Tibial nerve (tissue), 4 donors: ENCODE measurements around the gene ARHGAP15. TPM values are rescaled to one million over a fixed set of nuclear protein-coding genes. Genes with fewer than 3 reads are reported as not detected.

Source experiments
- DNase-seq, 2 donors: peaks; one replicate each; pipeline ENCODE4 v3.0.0-alpha.2; 2019; ENCODE audit warnings: low spot score in 2 of 2
- H3K27ac ChIP-seq, 4 donors: fragments of 200-600 bp; sonication (generic) in 3 of 4; one replicate each; pipeline ENCODE4 v1.5.1; 2017 to 2019; ENCODE audit warnings: mild to moderate bottlenecking in 1 of 4
- H3K27me3 ChIP-seq, 2 donors: fragments of 200-600 bp; sonication (generic) in 1 of 2; one replicate each; pipeline versions ENCODE4 v1.5.1 to v1.6.0; 2017 to 2019
- H3K36me3 ChIP-seq, 3 donors: fragments of 200-600 bp; sonication (generic); one replicate each; pipeline ENCODE4 v1.5.1; 2018 to 2019
- H3K4me1 ChIP-seq, 4 donors: fragments of 200-600 bp; sonication (generic) in 3 of 4; one replicate each; pipeline ENCODE4 v1.5.1; 2017 to 2019
- H3K4me3 ChIP-seq, 4 donors: fragments of 200-600 bp; sonication (generic) in 3 of 4; one replicate each; pipeline ENCODE4 v1.5.1; 2017 to 2019; ENCODE audit warnings: mild to moderate bottlenecking in 1 of 4, moderate library complexity in 1 of 4
- H3K9me3 ChIP-seq, 4 donors: fragments of 200-600 bp; sonication (generic) in 3 of 4; one replicate each; pipeline ENCODE4 v1.5.1; 2017 to 2019
- EP300 ChIP-seq, 2 donors: sonication (generic); formaldehyde crosslinking; IDR thresholded peaks; one replicate each; pipeline ENCODE4 v1.6.1; 2017; ENCODE audit warnings: antibody characterized with exemption in 2 of 2, mild to moderate bottlenecking in 1 of 2
- POLR2A ChIP-seq, 2 donors: fragments of 450-650 bp; IDR thresholded peaks; one replicate each; pipeline ENCODE4 v1.6.1; 2017; ENCODE audit warnings: antibody characterized with exemption in 2 of 2, mild to moderate bottlenecking in 2 of 2, moderate library complexity in 2 of 2
- WGBS, 2 donors: methylation state at CpG; one replicate each; pipeline ENCODE4 v1.1.5; 2018; 5-methylcytosine and 5-hydroxymethylcytosine counted together
- total RNA-seq, 4 donors: library from RNA; depleted of rRNA; stranded (reverse); fragments of >200 nt; gene quantifications; one replicate each; pipeline ENCODE4 v1.1.0, GENCODE V29; 2016
- TF ChIP-seq, protein P1 (sequence below), 5 experiments: fragments of 200-600 bp in 3 of 5; fragments of 450-650 bp in 2 of 5; sonication (generic) in 3 of 5; IDR thresholded peaks; one replicate each; pipeline ENCODE4 v1.5.1; 2016 to 2019; ENCODE audit warnings: antibody characterized with exemption in 5 of 5, mild to moderate bottlenecking in 3 of 5, moderate library complexity in 2 of 5

Gene ARHGAP15
- total RNA-seq, 4 donors from 2014 or later, result 22.6 to 47.4 (median 35.9) TPM

DNA sequence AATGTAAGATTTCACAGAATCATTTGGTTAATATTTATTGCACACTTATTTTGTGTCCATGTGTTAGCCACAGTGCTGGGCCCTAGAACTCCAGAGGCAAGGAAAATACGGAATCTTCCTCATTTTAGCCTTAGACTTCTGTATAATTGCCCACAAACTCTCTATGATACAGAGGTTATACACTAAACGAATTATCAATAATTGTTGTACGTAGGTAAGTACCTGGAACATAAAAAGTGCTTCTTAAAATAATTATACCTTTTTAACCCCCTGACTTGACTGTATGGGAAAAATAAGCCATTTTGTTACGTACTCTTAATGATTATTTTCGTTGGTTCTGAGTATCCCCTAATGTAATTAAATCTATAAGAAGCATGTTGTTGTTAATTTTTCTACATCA lies 119.4 kb downstream of the ARHGAP15 start:
- TF ChIP-seq POLR2A (IDR thresholded peaks at IDR 0.05), result no peak
- TF ChIP-seq, protein P1, sequence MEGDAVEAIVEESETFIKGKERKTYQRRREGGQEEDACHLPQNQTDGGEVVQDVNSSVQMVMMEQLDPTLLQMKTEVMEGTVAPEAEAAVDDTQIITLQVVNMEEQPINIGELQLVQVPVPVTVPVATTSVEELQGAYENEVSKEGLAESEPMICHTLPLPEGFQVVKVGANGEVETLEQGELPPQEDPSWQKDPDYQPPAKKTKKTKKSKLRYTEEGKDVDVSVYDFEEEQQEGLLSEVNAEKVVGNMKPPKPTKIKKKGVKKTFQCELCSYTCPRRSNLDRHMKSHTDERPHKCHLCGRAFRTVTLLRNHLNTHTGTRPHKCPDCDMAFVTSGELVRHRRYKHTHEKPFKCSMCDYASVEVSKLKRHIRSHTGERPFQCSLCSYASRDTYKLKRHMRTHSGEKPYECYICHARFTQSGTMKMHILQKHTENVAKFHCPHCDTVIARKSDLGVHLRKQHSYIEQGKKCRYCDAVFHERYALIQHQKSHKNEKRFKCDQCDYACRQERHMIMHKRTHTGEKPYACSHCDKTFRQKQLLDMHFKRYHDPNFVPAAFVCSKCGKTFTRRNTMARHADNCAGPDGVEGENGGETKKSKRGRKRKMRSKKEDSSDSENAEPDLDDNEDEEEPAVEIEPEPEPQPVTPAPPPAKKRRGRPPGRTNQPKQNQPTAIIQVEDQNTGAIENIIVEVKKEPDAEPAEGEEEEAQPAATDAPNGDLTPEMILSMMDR (IDR thresholded peaks at IDR 0.05), result no peak
- TF ChIP-seq EP300 (IDR thresholded peaks at IDR 0.05), result no peak

DNA sequence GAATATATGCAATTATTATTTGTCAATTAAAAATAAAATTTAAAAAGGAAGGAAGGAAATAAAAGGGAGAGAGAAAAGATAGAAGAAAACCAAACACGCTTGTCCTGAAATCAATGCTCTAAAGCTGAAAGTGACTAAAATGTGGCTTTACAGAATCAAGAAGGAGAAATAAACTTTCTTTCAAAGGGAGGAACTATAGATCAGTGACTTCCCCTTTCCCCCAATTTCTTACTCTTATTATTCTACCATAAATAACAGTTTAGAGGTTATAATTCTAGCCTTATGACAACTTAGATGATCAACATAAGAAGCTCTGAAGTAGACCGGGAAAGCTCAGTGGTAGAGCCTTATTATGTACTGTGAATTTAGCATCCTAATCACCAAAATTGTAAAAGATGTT lies 122.5 kb downstream of the ARHGAP15 start:
- WGBS, 2 donors, result 88 to 90% methylated on average over 2 of the region's 2 CpGs
- no peak for DNase-seq
- no peaks in the 10 kb centered on the region for H3K4me1 ChIP-seq
- no peak overlapping the region for H3K4me3 ChIP-seq
- no peaks in the 10 kb centered on the region for H3K36me3 ChIP-seq
- no peak overlapping the region for H3K27ac ChIP-seq
- H3K27me3 ChIP-seq, result no peaks in the 10 kb centered on the region
- H3K9me3 ChIP-seq, result no peaks in the 10 kb centered on the region
- TF ChIP-seq EP300 (IDR thresholded peaks at IDR 0.05) (no peak), POLR2A (IDR thresholded peaks at IDR 0.05) (no peak)
- TF ChIP-seq, protein P1 (IDR thresholded peaks at IDR 0.05), result no peak

More for the DNA sequence above, 119.4 kb downstream of the ARHGAP15 start:
- H3K4me1 ChIP-seq, result no peaks in the 10 kb centered on the region
- no peak overlapping the region for H3K27ac ChIP-seq
- WGBS, 2 donors, result 81 to 97% methylated on average over 5 of the region's 5 CpGs
- H3K27me3 ChIP-seq, result no peaks in the 10 kb centered on the region
- no peaks in the 10 kb centered on the region for H3K36me3 ChIP-seq
- H3K4me3 ChIP-seq, result no peak overlapping the region
- no peaks in the 10 kb centered on the region for H3K9me3 ChIP-seq
- no peak for DNase-seq

GRCh38 chr2:143252138-143252907 lies 123.1 kb downstream of the ARHGAP15 start:
- no peaks in the 10 kb centered on the region for H3K4me1 ChIP-seq
- WGBS, 2 donors, result 87 to 92% methylated on average over 5 of the region's 5 CpGs

DNA sequence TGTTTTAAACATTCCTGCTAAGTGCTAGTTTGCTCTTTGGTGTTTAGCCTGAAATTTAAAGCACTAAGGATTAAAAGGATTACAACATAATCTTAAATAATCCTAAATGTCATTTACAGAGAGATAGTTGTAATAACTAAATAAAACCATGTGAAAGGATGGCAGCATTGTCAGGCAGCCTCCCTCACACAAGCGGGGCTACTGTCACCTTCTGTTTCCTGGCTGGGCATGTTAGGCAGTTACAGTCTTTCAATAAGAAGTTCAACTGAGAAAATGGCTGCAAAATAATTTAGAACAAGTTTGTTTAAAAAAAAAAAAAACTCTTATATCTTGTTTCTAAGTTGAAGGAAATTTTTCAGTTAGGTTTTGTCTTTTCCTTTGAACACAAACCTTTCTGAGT lies 124.9 kb downstream of the ARHGAP15 start:
- DNase-seq, result no peak
- Histone ChIP-seq H3K9me3 (no peaks in the 10 kb centered on the region), H3K4me3 (no peak overlapping the region), H3K4me1 (peaks cover 0 to 3% (median 0%) of the 10 kb centered on the region in 4 donors), H3K36me3 (no peaks in the 10 kb centered on the region), H3K27me3 (no peaks in the 10 kb centered on the region), H3K27ac (no peak overlapping the region)
- 83 to 93% methylated on average over 1 of the region's 1 CpG for WGBS, 2 donors
- TF ChIP-seq EP300 (IDR thresholded peaks at IDR 0.05) (no peak), POLR2A (IDR thresholded peaks at IDR 0.05) (no peak)
- TF ChIP-seq, protein P1 (IDR thresholded peaks at IDR 0.05), result no peak

More at GRCh38 chr2:143252138-143252907, 123.1 kb downstream of the ARHGAP15 start:
- Histone ChIP-seq H3K9me3 (no peaks in the 10 kb centered on the region), H3K4me3 (no peak overlapping the region), H3K27ac (no peak overlapping the region), H3K36me3 (no peaks in the 10 kb centered on the region), H3K27me3 (no peaks in the 10 kb centered on the region)
- DNase-seq, result no peak
- TF ChIP-seq POLR2A (IDR thresholded peaks at IDR 0.05) (no peak), EP300 (IDR thresholded peaks at IDR 0.05) (no peak)
- TF ChIP-seq, protein P1 (IDR thresholded peaks at IDR 0.05), result no peak

- Histone ChIP-seq H3K36me3 (no peaks in the 10 kb centered on the region), H3K27me3 (no peaks in the 10 kb centered on the region), H3K27ac (no peak overlapping the region), H3K4me1 (peaks cover 0 to 8% (median 0%) of the 10 kb centered on the region in 4 donors), H3K4me3 (no peak overlapping the region), H3K9me3 (no peaks in the 10 kb centered on the region)
- no peak for DNase-seq
- WGBS, 2 donors, result 90 to 91% methylated on average over 3 of the region's 3 CpGs
- TF ChIP-seq, protein P1 (IDR thresholded peaks at IDR 0.05), result no peak
- TF ChIP-seq POLR2A (IDR thresholded peaks at IDR 0.05) (no peak), EP300 (IDR thresholded peaks at IDR 0.05) (no peak)
Observed at GRCh38 chr2:143255086-143255485, 125.9 kb downstream of the ARHGAP15 start.
